Large intestine (tissue), 3 donors: Measurements from ENCODE around the gene GALNT18. TPM values are rescaled to one million over a fixed set of nuclear protein-coding genes. Genes with fewer than 3 reads are reported as not detected.

Experiments used
- DNase-seq, 2 donors: peaks; one replicate each; pipeline versions ENCODE4 v3.0.0 to v3.0.0-alpha.2; 2013
- H3K27ac ChIP-seq: one replicate; pipeline ENCODE4 v1.5.1; 2013; ENCODE audit warnings: low read length
- H3K27me3 ChIP-seq: 2 replicates; pipeline ENCODE4 v1.6.1; 2013; ENCODE audit warnings: low read length; ENCODE audit not compliant: control insufficient read depth, insufficient read depth
- H3K36me3 ChIP-seq: 2 replicates; pipeline ENCODE4 v1.6.1; 2013; ENCODE audit warnings: low read length; ENCODE audit not compliant: control insufficient read depth, insufficient read depth
- H3K4me1 ChIP-seq: one replicate; pipeline ENCODE4 v1.6.1; 2013; ENCODE audit warnings: low read length; ENCODE audit not compliant: control insufficient read depth, insufficient read depth
- H3K4me3 ChIP-seq: one replicate; pipeline ENCODE4 v1.5.1; 2013; ENCODE audit warnings: low read length
- H3K9me3 ChIP-seq: one replicate; pipeline ENCODE4 v1.6.1; 2013; ENCODE audit warnings: mild to moderate bottlenecking, low read depth, low read length, moderate library complexity; ENCODE audit not compliant: control insufficient read depth
- WGBS: methylation state at CpG from one replicate; pipeline ENCODE4 v1.1.5; 2013; ENCODE audit warnings: low lambda C conversion rate; ENCODE audit not compliant: insufficient coverage; 5-methylcytosine and 5-hydroxymethylcytosine counted together
- polyA plus RNA-seq: library from polyadenylated mRNA; unstranded; fragments of 120-200 nt; gene quantifications from one replicate; pipeline ENCODE4 v1.2.1, GENCODE V29; 2013

The GALNT18 gene
- polyA plus RNA-seq, 1 donor = 3.7 TPM

- DNase-seq = peak; percentile 37 to 73
- Histone ChIP-seq H3K27me3 (no peaks in the 10 kb centered on the region), H3K4me1 (peaks cover 14% of the 10 kb centered on the region), H3K27ac (peak overlapping the region; percentile 58), H3K36me3 (no peaks in the 10 kb centered on the region), H3K9me3 (peaks cover 3% of the 10 kb centered on the region), H3K4me3 (no peak overlapping the region)
- no CpG with 5 or more reads among the region's 9 CpGs for WGBS
These were observed 378.0 kb downstream of the GALNT18 start for GRCh38 chr11:11243590-11244469.

DNA sequence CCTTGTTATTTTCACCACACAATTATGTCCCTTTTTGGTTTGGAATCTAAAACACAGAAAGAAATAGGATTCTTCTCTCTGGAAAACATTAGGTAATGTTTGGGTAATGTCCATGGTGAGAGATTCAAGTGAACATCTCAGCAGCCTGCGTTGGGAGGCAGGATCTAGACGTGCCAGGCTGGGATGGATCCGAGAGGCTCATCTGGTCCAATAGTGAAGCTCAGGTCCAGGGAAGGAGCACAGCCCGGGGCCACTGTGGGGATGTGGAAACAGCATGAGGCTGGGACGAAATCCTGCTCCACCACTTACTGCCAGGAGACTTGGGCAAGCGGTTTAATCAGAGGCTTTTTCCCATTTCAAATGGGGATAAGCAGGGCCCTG lies 378.6 kb downstream of the GALNT18 start:
- Histone ChIP-seq H3K27ac (peak overlapping the region; percentile 58), H3K36me3 (no peaks in the 10 kb centered on the region), H3K27me3 (no peaks in the 10 kb centered on the region), H3K9me3 (peaks cover 3% of the 10 kb centered on the region), H3K4me1 (peaks cover 14% of the 10 kb centered on the region), H3K4me3 (no peak overlapping the region)
- no CpG with 5 or more reads among the region's 6 CpGs for WGBS
- DNase-seq = no peak

DNA sequence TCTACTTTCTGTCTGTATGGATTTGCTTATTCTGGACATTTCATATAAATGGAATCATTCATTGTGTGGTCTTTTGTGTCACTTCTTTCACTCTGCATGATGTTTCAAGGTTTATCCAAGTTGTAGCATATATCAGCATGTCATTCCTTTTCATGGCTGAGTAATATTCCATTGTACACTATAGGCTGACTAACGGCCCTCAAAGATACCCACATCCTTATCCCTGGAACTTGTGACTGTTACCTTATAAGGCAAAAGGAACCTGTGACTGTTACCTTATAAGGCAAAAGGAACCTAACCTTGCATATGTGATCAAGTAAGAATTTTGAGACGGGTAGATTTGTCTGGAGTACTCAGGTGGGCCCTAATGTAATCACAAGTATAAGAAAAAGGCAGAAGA lies 380.5 kb downstream of the GALNT18 start:
- no peak overlapping the region for H3K27ac ChIP-seq
- no peak overlapping the region for H3K4me3 ChIP-seq
- H3K9me3 ChIP-seq = no peaks in the 10 kb centered on the region
- H3K4me1 ChIP-seq = peaks cover 10% of the 10 kb centered on the region
- H3K27me3 ChIP-seq = no peaks in the 10 kb centered on the region
- H3K36me3 ChIP-seq = no peaks in the 10 kb centered on the region
- no peak for DNase-seq
- 100% methylated on average over 1 of the region's 2 CpGs for WGBS

GRCh38 chr11:11239959-11240358 lies 381.8 kb downstream of the GALNT18 start:
- Histone ChIP-seq H3K9me3 (no peaks in the 10 kb centered on the region), H3K4me3 (no peak overlapping the region), H3K4me1 (peaks cover 10% of the 10 kb centered on the region), H3K27me3 (no peaks in the 10 kb centered on the region), H3K27ac (no peak overlapping the region), H3K36me3 (no peaks in the 10 kb centered on the region)
- no peak for DNase-seq
- WGBS = no CpG with 5 or more reads among the region's 1 CpG

DNA sequence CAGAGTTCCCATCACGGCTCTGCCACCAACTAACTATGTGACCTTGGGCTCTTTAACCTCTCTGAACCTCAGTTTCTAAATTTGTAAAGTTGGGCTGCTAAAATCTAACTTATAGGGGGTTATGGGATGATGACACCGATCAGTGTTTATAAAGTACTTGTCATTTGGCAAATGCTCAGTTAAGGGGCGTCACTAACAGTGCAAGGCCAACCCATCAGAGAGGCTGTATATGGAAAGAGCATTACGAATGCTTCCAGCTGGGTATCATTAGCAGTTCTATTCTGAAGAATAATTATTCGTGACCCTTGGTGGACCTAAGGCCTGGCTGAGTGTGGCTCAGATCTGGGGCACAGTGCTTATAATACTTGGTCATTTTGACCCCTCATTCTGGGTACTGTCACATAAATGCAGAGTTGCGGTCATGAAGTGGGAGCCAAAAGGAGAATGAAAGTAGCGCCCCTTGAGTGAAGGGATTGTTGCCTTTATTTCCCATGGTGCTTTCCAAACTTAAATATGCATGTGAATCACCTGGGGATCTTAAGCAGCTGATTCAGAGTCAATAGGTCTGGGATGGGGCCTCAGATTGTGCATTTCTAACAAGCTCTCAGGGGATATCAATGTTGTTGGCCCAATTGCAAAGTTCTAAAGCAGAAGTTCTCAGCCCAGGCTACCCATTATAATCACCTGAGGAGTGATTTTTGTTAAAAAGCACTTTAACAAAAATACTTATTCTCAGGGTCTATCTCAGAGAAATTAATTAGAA lies 384.6 kb downstream of the GALNT18 start:
- Histone ChIP-seq H3K36me3 (no peaks in the 10 kb centered on the region), H3K4me1 (no peaks in the 10 kb centered on the region), H3K4me3 (no peak overlapping the region), H3K27me3 (no peaks in the 10 kb centered on the region), H3K27ac (no peak overlapping the region), H3K9me3 (no peaks in the 10 kb centered on the region)
- no CpG with 5 or more reads among the region's 7 CpGs for WGBS
- DNase-seq = no peak

GRCh38 chr11:11236498-11237059 lies 385.2 kb downstream of the GALNT18 start:
- 60% methylated on average over 2 of the region's 4 CpGs for WGBS
- Histone ChIP-seq H3K4me3 (no peak overlapping the region), H3K36me3 (no peaks in the 10 kb centered on the region), H3K9me3 (no peaks in the 10 kb centered on the region), H3K4me1 (no peaks in the 10 kb centered on the region), H3K27me3 (no peaks in the 10 kb centered on the region), H3K27ac (no peak overlapping the region)
- DNase-seq = no peak

DNA sequence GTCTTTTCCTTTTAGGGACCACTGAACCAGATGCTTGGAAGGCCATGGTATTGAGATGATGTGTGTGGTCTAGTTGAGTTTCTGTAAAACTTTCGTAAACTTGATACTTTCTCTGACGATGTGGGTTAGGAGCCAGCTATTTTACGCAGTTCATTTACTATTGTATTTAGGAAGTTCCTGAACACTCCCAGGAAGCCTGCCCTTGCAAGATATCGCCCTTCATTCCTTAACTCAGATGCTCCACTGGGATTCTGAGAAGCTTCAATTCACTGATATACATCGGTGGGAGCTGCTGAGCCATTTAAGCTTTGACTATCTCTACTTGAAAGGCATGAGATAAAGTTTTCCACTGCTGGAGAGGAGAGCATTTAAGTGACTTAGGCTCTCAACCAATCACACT lies 390.0 kb downstream of the GALNT18 start:
- no peak for DNase-seq
- 100% methylated on average over 3 of the region's 5 CpGs for WGBS
- H3K4me1 ChIP-seq = no peaks in the 10 kb centered on the region
- no peaks in the 10 kb centered on the region for H3K36me3 ChIP-seq
- H3K9me3 ChIP-seq = no peaks in the 10 kb centered on the region
- peaks cover 7% of the 10 kb centered on the region for H3K27me3 ChIP-seq
- no peak overlapping the region for H3K27ac ChIP-seq
- no peak overlapping the region for H3K4me3 ChIP-seq

GRCh38 chr11:11230802-11231562 lies 390.8 kb downstream of the GALNT18 start:
- H3K4me3 ChIP-seq = no peak overlapping the region

GRCh38 chr11:11230087-11230486 lies 391.7 kb downstream of the GALNT18 start:
- Histone ChIP-seq H3K27ac (no peak overlapping the region), H3K27me3 (peaks cover 7% of the 10 kb centered on the region), H3K4me3 (no peak overlapping the region), H3K9me3 (no peaks in the 10 kb centered on the region), H3K36me3 (no peaks in the 10 kb centered on the region), H3K4me1 (no peaks in the 10 kb centered on the region)
- no peak for DNase-seq
- no CpG with 5 or more reads among the region's 1 CpG for WGBS

More at GRCh38 chr11:11230802-11231562, 390.8 kb downstream of the GALNT18 start:
- Histone ChIP-seq H3K4me1 (no peaks in the 10 kb centered on the region), H3K9me3 (no peaks in the 10 kb centered on the region), H3K27ac (no peak overlapping the region), H3K27me3 (peaks cover 7% of the 10 kb centered on the region), H3K36me3 (no peaks in the 10 kb centered on the region)
- WGBS = no CpG with 5 or more reads among the region's 7 CpGs
- DNase-seq = no peak

GRCh38 chr11:11229647-11230046 lies 392.2 kb downstream of the GALNT18 start:
- no CpG with 5 or more reads among the region's 2 CpGs for WGBS
- H3K27ac ChIP-seq = no peak overlapping the region

More at GRCh38 chr11:11229647-11230046, 392.2 kb downstream of the GALNT18 start:
- Histone ChIP-seq H3K27me3 (peaks cover 7% of the 10 kb centered on the region), H3K4me1 (no peaks in the 10 kb centered on the region), H3K4me3 (no peak overlapping the region), H3K9me3 (no peaks in the 10 kb centered on the region), H3K36me3 (no peaks in the 10 kb centered on the region)
- no peak for DNase-seq
